ENCODE results near the gene OPN4. TPM values are rescaled to one million over a fixed set of nuclear protein-coding genes. Genes with fewer than 3 reads are reported as not detected.

OPN4 gene
- total RNA-seq, 3 donors from 2014 or later (not counting 1 experiment from before 2014, with no cell fraction given), result not detected

DNA sequence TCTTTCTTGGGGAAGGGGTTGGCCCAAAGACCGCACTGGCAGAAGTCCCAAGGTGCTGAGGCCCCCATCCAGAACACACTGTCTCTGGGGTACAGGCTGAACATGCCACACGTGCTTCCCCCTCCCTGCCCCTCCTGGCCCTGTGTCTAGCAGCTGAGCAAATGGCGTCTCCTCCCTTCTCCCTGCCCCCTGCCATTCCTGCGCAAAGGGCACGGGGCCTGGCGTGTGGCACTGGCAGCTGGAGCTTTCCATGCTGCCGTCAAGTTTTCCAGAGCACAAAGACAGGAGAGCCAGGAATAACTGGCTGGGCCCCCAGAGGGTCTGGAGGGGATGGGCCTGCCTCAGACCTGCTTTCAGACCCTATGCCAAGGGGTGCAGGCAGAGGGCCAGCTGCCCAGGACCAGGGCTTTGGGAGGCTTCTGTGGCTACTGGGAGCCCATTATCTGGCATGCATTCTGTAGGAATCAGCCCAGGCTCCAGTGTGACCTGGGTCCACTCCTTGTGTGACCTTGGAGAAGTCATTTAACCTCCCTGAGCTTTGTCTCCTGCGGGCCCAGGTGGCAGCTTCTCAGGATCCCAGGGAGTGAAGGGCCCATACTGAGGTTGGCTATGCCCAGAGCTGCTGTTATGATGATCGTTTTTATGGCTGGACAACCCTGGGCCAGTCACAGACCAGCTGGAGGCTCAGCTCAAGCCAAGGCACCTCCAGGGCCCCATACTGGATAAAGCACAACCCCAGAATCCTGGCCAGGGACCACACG lies 13.3 kb downstream of the OPN4 start:
- Histone ChIP-seq H3K36me3 (ENCODE audit: control insufficient read depth, insufficient read depth, low read length) (no peaks in the 10 kb centered on the region), H3K4me1 (ENCODE audit: control insufficient read depth, insufficient read depth, low read length) (no peaks in the 10 kb centered on the region), H3K4me3 (ENCODE audit: low read length) (no peak overlapping the region), H3K27ac (ENCODE audit: low read length) (no peak overlapping the region), H3K27me3 (ENCODE audit: control insufficient read depth, insufficient read depth, low read length) (no peaks in the 10 kb centered on the region), H3K9me3 (ENCODE audit: control insufficient read depth, insufficient read depth, low read length) (no peaks in the 10 kb centered on the region)
- no peak overlapping the region for H3K4me3 Mint-ChIP-seq
- H3K27me3 Mint-ChIP-seq (ENCODE audit: low read depth in 2 of 2), result no peaks in the 10 kb centered on the region
- intact Hi-C loops (cut with micrococcal nuclease), result no loop called here
- DNase-seq (no peak), ATAC-seq (no peak)
- no peaks in the 10 kb centered on the region for H3K36me3 Mint-ChIP-seq
- 86% methylated on average over 10 of the region's 10 CpGs for WGBS (ENCODE audit: insufficient coverage)
- TF ChIP-seq, protein P1, sequence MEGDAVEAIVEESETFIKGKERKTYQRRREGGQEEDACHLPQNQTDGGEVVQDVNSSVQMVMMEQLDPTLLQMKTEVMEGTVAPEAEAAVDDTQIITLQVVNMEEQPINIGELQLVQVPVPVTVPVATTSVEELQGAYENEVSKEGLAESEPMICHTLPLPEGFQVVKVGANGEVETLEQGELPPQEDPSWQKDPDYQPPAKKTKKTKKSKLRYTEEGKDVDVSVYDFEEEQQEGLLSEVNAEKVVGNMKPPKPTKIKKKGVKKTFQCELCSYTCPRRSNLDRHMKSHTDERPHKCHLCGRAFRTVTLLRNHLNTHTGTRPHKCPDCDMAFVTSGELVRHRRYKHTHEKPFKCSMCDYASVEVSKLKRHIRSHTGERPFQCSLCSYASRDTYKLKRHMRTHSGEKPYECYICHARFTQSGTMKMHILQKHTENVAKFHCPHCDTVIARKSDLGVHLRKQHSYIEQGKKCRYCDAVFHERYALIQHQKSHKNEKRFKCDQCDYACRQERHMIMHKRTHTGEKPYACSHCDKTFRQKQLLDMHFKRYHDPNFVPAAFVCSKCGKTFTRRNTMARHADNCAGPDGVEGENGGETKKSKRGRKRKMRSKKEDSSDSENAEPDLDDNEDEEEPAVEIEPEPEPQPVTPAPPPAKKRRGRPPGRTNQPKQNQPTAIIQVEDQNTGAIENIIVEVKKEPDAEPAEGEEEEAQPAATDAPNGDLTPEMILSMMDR (IDR thresholded peaks at IDR 0.05), result no peak
- no peak overlapping the region for H3K27ac Mint-ChIP-seq
- no peaks in the 10 kb centered on the region for H3K9me3 Mint-ChIP-seq
- no peaks in the 10 kb centered on the region for H3K4me1 Mint-ChIP-seq

- Mint-ChIP-seq H3K4me3 (no peak within 1 kb of the TSS), H3K4me1 (no peaks in the 10 kb centered on the region), H3K9me3 (no peaks in the 10 kb centered on the region), H3K27ac (no peak within 1 kb of the TSS), H3K27me3 (ENCODE audit: low read depth in 2 of 2) (no peaks in the 10 kb centered on the region), H3K36me3 (no peaks in the 10 kb centered on the region)
- TF ChIP-seq, protein P1 (IDR thresholded peaks at IDR 0.05), result no peak
- no peak for ATAC-seq
- H3K27me3 ChIP-seq (ENCODE audit: control insufficient read depth, insufficient read depth, low read length), result no peaks in the 10 kb centered on the region
- WGBS (ENCODE audit: insufficient coverage), result 74% methylated on average over 23 of the region's 23 CpGs
- no peak within 1 kb of the TSS for H3K27ac ChIP-seq (ENCODE audit: low read length)
- H3K36me3 ChIP-seq (ENCODE audit: control insufficient read depth, insufficient read depth, low read length), result no peaks in the 10 kb centered on the region
- no peaks in the 10 kb centered on the region for H3K9me3 ChIP-seq (ENCODE audit: control insufficient read depth, insufficient read depth, low read length)
- H3K4me1 ChIP-seq (ENCODE audit: control insufficient read depth, insufficient read depth, low read length), result no peaks in the 10 kb centered on the region
- no peak within 1 kb of the TSS for H3K4me3 ChIP-seq (ENCODE audit: low read length)
- intact Hi-C loops (cut with micrococcal nuclease), result no loop called here
- DNase-seq, result no peak
Observed at GRCh38 chr10:86668297-86669165, 14.2 kb downstream of the OPN4 start, which contains the start of gene LDB3. Gene LDB3, plus strand, starts transcription at chr10:86668511. Its CDS starts 181 bp downstream, at chr10:86668692.

DNA sequence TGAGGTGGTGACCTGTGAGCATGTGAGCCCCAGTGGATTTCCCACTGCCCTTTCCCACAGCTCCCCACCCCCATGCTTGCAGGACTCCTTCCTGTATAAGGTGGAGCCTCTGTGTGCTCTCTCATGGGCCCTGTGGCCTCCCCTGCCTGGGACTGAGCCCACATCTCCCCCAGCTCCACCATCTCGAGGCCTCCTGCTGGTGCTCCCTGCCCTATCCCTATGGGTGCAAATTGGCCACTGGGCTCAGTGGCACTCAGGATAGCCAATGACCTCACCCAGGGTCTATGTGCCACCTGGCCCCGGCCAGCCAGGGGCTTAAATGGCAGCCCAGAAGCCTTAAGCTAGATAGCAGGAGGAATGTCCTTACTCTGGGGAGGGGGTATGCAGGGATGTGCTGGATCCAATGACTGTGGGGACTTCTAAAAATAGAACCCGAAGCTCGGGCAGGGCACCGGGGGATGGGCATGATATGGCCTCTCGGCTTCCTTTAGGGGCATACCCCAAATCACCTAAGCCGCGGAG lies 16.0 kb downstream of the OPN4 start:
- H3K36me3 Mint-ChIP-seq, result no peaks in the 10 kb centered on the region
- no peak overlapping the region for H3K27ac ChIP-seq (ENCODE audit: low read length)
- H3K4me1 Mint-ChIP-seq, result no peaks in the 10 kb centered on the region
- H3K4me1 ChIP-seq (ENCODE audit: control insufficient read depth, insufficient read depth, low read length), result no peaks in the 10 kb centered on the region
- ATAC-seq, result no peak
- no peaks in the 10 kb centered on the region for H3K9me3 Mint-ChIP-seq
- intact Hi-C loops (cut with micrococcal nuclease), result no loop called here
- DNase-seq, result no peak
- TF ChIP-seq, protein P1 (IDR thresholded peaks at IDR 0.05), result no peak
- H3K4me3 ChIP-seq (ENCODE audit: low read length), result no peak overlapping the region
- H3K27me3 Mint-ChIP-seq (ENCODE audit: low read depth in 2 of 2), result no peaks in the 10 kb centered on the region
- no peak overlapping the region for H3K4me3 Mint-ChIP-seq
- H3K36me3 ChIP-seq (ENCODE audit: control insufficient read depth, insufficient read depth, low read length), result no peaks in the 10 kb centered on the region
- WGBS (ENCODE audit: insufficient coverage), result 86% methylated on average over 8 of the region's 8 CpGs
- no peak overlapping the region for H3K27ac Mint-ChIP-seq
- H3K9me3 ChIP-seq (ENCODE audit: control insufficient read depth, insufficient read depth, low read length), result no peaks in the 10 kb centered on the region
- no peaks in the 10 kb centered on the region for H3K27me3 ChIP-seq (ENCODE audit: control insufficient read depth, insufficient read depth, low read length)
